OCI-LY7 (cell line): ENCODE measurements around the gene OR8B2. TPM values are rescaled to one million over a fixed set of nuclear protein-coding genes. Genes with fewer than 3 reads are reported as not detected.

ENCODE experiments used
- BruUV-seq: library from RNA; stranded (reverse); fragments of 400-500 nt; replicated peaks from 2 replicates; lab custom pipeline; 2021; lab: Mats Ljungman, UMichigan
- CTCF ChIA-PET: fragments of 300-600 bp; sonication (Branson Sonifier 250); formaldehyde crosslinking; loops from one replicate; lab custom pipeline; 2022; ENCODE audit warnings: antibody characterized with exemption; ENCODE audit not compliant: unreplicated experiment; lab: Charles Lee
- POLR2A ChIA-PET: fragments of 300-600 bp; sonication (Branson Sonifier 250); formaldehyde crosslinking; loops from one replicate; lab custom pipeline; 2022; ENCODE audit warnings: antibody characterized with exemption; lab: Charles Lee
- DNase-seq: peaks from one replicate; pipeline ENCODE4 v3.0.0-alpha.2; 2015; ENCODE audit warnings: low spot score
- H2AFZ ChIP-seq: fragments of 200-600 bp; sonication (generic), shearing (Covaris generic); 2 replicates; pipeline ENCODE4 v1.6.1; 2014; ENCODE audit warnings: mild to moderate bottlenecking, antibody characterized with exemption, low read length, moderate library complexity
- H3K27ac ChIP-seq: fragments of 200-600 bp; sonication (generic); 2 replicates; pipeline ENCODE4 v1.5.1; 2014; ENCODE audit warnings: mixed run types, low read depth, mild to moderate bottlenecking, moderate library complexity, low read length, inconsistent platforms; ENCODE audit not compliant: poor library complexity, severe bottlenecking
- H3K36me3 ChIP-seq: fragments of 200-600 bp; sonication (generic); 2 replicates; pipeline ENCODE4 v1.6.1; 2014; ENCODE audit warnings: mild to moderate bottlenecking, antibody characterized with exemption, low read length, moderate library complexity, mixed read lengths; ENCODE audit not compliant: insufficient read depth
- H3K4me1 ChIP-seq: fragments of 200-600 bp; sonication (generic); 2 replicates; pipeline ENCODE4 v1.5.1; 2014; ENCODE audit warnings: mild to moderate bottlenecking, low read length; ENCODE audit not compliant: insufficient read depth, poor library complexity, severe bottlenecking
- H3K4me2 ChIP-seq: fragments of 200-600 bp; sonication (generic); 2 replicates; pipeline ENCODE4 v1.6.1; 2014; ENCODE audit warnings: mild to moderate bottlenecking, low read length
- H3K4me3 ChIP-seq: fragments of 200-600 bp; sonication (generic); 2 replicates; pipeline ENCODE4 v1.5.1; 2014; ENCODE audit warnings: mild to moderate bottlenecking, low read depth, low read length; ENCODE audit not compliant: poor library complexity, severe bottlenecking
- H3K79me2 ChIP-seq: fragments of 200-600 bp; sonication (generic); 2 replicates; pipeline ENCODE4 v1.6.1; 2016; ENCODE audit warnings: low read depth, mild to moderate bottlenecking, low read length, moderate library complexity, mixed read lengths; ENCODE audit not compliant: insufficient read depth
- H3K9me2 ChIP-seq: fragments of 200-600 bp; sonication (generic); 2 replicates; pipeline ENCODE4 v1.6.1; 2016; ENCODE audit warnings: mild to moderate bottlenecking, low read length, mixed read lengths; ENCODE audit not compliant: insufficient read depth
- H3K9me3 ChIP-seq: fragments of 200-600 bp; sonication (generic); 2 replicates; pipeline ENCODE4 v1.6.1; 2014; ENCODE audit warnings: mild to moderate bottlenecking, mixed run types, low read length, mixed read lengths
- H4K20me1 ChIP-seq: fragments of 200-600 bp; sonication (generic); 2 replicates; pipeline ENCODE4 v1.6.1; 2014; ENCODE audit warnings: mild to moderate bottlenecking, antibody characterized with exemption, low read length, moderate library complexity, mixed read lengths; ENCODE audit not compliant: insufficient read depth
- CTCF ChIP-seq: fragments of 200-600 bp; sonication (generic); conservative IDR thresholded peaks from 2 replicates; pipeline ENCODE4 v1.5.1; 2014; ENCODE audit warnings: mild to moderate bottlenecking, antibody characterized with exemption, low read length, moderate library complexity, mixed read lengths
- EZH2phosphoT487 ChIP-seq: fragments of 200-600 bp; sonication (generic); IDR thresholded peaks from 2 replicates; pipeline ENCODE4 v1.6.1; 2018; ENCODE audit warnings: low read depth, borderline replicate concordance, mild to moderate bottlenecking, mixed run types, antibody characterized with exemption, low read length, moderate library complexity, mixed read lengths
- intact Hi-C: fragments of 100-400 bp; cut with micrococcal nuclease; formaldehyde crosslinking; loops from one replicate; pipeline ENCODE4 v1.10.0; 2022; ENCODE audit not compliant: unreplicated experiment
- total RNA-seq, 2 experiments: library from RNA; depleted of rRNA in 1 of 2; stranded (reverse); fragments of >200 nt in 1 of 2; shearing (Covaris generic) in 1 of 2; gene quantifications; 2 replicates each; pipeline ENCODE4 v1.2.3, GENCODE V29; 2014 to 2022

OR8B2 gene
- total RNA-seq, 2 experiments from 2014 or later, result not detected

DNA sequence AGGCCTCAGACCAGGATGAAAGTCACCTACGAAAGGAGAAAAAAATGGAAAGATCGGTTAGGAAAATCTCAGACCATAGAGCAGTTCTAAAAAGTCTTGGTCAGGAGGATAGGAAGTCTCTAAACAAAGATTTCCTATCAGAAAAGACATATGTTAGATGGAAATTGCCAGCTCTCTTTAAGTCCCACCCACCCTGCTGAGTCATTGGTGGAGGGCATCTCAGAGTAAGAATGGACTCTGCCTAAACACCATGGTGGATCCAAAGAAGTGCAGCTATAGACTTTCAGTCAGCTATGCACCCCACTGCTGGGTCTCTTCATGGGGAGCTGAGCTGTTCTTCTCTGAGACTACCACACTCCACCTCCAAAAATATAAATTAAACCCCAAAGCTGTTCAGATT, 3.7 kb downstream of the OR8B2 start:
- H3K27ac ChIP-seq, result no peak overlapping the region
- CTCF ChIA-PET, result no interaction called here
- H3K79me2 ChIP-seq, result no peaks in the 10 kb centered on the region
- H3K4me2 ChIP-seq, result no peak overlapping the region
- no peak overlapping the region for H3K4me3 ChIP-seq
- H4K20me1 ChIP-seq, result no peaks in the 10 kb centered on the region
- POLR2A ChIA-PET, result no interaction called here
- no peaks in the 10 kb centered on the region for H3K4me1 ChIP-seq
- no TSS peak for BruUV-seq
- no peak for DNase-seq
- intact Hi-C loops, result no loop called here
- no peaks in the 10 kb centered on the region for H3K9me3 ChIP-seq
- H3K36me3 ChIP-seq, result no peaks in the 10 kb centered on the region
- no peaks in the 10 kb centered on the region for H3K9me2 ChIP-seq
- TF ChIP-seq CTCF, result no peak
- no peak for TF ChIP-seq EZH2phosphoT487
- H2AFZ ChIP-seq, result no peak overlapping the region

DNA sequence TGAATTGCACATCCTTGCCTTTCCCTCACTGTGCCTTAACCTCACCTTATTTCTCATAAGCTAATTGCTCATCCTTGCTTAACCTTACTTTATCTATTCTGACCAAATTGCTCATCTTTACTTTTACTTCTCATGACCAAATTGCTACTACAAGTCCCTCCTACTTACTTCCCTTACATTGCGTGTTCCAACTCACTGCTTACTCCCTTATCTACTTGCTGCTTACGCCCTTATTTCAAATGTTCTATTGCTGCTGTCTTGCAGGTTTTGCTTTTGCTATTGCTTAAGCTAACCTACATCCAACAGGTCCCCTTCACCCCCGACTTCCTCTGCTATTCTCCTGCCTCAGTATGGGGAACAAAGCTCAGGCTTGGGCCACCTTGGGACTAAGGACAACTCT, 8.0 kb downstream of the OR8B2 start:
- Histone ChIP-seq H3K27ac (no peak overlapping the region), H3K4me2 (no peak overlapping the region), H3K36me3 (no peaks in the 10 kb centered on the region), H3K4me1 (no peaks in the 10 kb centered on the region), H3K4me3 (no peak overlapping the region), H3K9me2 (no peaks in the 10 kb centered on the region), H3K79me2 (no peaks in the 10 kb centered on the region), H3K9me3 (no peaks in the 10 kb centered on the region), H2AFZ (no peak overlapping the region), H4K20me1 (no peaks in the 10 kb centered on the region)
- POLR2A ChIA-PET, result no interaction called here
- TF ChIP-seq EZH2phosphoT487 (no peak), CTCF (no peak)
- intact Hi-C loops, result no loop called here
- CTCF ChIA-PET, result no interaction called here
- BruUV-seq, result no TSS peak
- DNase-seq, result no peak

DNA sequence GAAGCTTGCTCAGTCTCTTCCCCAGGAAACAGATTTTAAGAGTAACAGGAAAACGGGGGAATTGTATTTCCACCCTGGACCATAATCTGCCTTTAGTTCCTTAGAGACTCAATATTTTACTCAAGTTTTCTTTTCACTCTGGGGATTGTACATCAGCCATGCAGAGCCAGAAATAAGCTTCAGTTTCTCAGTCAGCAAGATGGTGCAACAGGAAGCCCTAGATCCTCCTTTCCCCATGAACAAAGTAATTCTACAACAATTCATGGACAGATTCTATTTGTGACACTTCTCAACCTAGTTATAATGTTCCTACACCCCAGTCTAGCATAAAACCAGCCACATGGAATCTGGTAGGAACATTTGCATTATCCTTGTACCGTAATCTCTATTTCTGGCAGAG, 24.7 kb downstream of the OR8B2 start:
- intact Hi-C loops, result no loop called here
- ChIA-PET POLR2A (interaction anchor here (0.6 to 1.0 kb wide), 2 partner anchors 10 to 13 kb away, joined by 3 to 4 read pairs; no protein-coding TSS in a partner anchor), CTCF (no interaction called here)
- no TSS peak for BruUV-seq
- no peak for DNase-seq
- no peaks in the 10 kb centered on the region for H3K9me2 ChIP-seq
- no peak overlapping the region for H3K27ac ChIP-seq
- H2AFZ ChIP-seq, result no peak overlapping the region
- H4K20me1 ChIP-seq, result no peaks in the 10 kb centered on the region
- no peaks in the 10 kb centered on the region for H3K9me3 ChIP-seq
- no peak overlapping the region for H3K4me3 ChIP-seq
- no peaks in the 10 kb centered on the region for H3K36me3 ChIP-seq
- no peaks in the 10 kb centered on the region for H3K79me2 ChIP-seq
- H3K4me2 ChIP-seq, result no peak overlapping the region
- no peak for TF ChIP-seq CTCF
- no peak for TF ChIP-seq EZH2phosphoT487
- no peaks in the 10 kb centered on the region for H3K4me1 ChIP-seq
